DOHH2 (cell line): ENCODE results near the gene SLAMF1.

Experiments
- EZH2phosphoT487 ChIP-seq: fragments of 200-600 bp; sonication (generic); IDR thresholded peaks from 2 replicates; pipeline ENCODE4 v1.6.1; 2017; ENCODE audit warnings: borderline replicate concordance, mild to moderate bottlenecking, antibody characterized with exemption, low read length, moderate library complexity, mixed read lengths
- TF ChIP-seq, protein P1 (sequence below): fragments of 200-600 bp; sonication (generic); IDR thresholded peaks from one replicate; pipeline ENCODE4 v1.5.1; 2014; ENCODE audit warnings: antibody characterized with exemption, mild to moderate bottlenecking, low read depth, low read length; ENCODE audit not compliant: poor library complexity, severe bottlenecking

DNA sequence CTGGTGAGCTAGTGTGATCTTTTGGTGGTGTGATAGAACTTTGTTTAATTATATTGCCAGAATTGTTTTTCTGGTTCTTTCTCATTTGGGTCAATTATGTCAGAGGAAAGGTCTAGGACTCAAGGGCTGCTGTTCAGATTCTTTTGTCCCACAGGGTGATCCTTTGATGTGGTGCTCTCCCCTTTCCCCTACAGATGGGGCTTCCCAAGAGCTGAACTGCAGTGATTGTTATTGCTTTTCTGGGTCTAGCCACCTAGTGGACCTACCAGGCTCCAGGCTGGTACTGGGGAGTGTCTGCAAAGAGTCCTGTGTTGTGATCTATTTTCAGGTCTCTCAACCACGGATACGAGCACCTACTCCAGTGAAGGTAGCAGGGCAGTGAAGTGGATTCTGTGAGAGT is 41.6 kb downstream of the SLAMF1 start:
- TF ChIP-seq, protein P1, sequence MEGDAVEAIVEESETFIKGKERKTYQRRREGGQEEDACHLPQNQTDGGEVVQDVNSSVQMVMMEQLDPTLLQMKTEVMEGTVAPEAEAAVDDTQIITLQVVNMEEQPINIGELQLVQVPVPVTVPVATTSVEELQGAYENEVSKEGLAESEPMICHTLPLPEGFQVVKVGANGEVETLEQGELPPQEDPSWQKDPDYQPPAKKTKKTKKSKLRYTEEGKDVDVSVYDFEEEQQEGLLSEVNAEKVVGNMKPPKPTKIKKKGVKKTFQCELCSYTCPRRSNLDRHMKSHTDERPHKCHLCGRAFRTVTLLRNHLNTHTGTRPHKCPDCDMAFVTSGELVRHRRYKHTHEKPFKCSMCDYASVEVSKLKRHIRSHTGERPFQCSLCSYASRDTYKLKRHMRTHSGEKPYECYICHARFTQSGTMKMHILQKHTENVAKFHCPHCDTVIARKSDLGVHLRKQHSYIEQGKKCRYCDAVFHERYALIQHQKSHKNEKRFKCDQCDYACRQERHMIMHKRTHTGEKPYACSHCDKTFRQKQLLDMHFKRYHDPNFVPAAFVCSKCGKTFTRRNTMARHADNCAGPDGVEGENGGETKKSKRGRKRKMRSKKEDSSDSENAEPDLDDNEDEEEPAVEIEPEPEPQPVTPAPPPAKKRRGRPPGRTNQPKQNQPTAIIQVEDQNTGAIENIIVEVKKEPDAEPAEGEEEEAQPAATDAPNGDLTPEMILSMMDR = no peak
- TF ChIP-seq EZH2phosphoT487 = no peak
